GM12801 (cell line): ENCODE data around the gene ETV3.

Source experiments
- TF ChIP-seq, protein P1 (sequence below): IDR thresholded peaks from one replicate; pipeline ENCODE4 v1.5.1; 2011; ENCODE audit warnings: control low read depth; ENCODE audit not compliant: insufficient read length; ENCODE audit errors: extremely low read depth

ETV3 gene

DNA sequence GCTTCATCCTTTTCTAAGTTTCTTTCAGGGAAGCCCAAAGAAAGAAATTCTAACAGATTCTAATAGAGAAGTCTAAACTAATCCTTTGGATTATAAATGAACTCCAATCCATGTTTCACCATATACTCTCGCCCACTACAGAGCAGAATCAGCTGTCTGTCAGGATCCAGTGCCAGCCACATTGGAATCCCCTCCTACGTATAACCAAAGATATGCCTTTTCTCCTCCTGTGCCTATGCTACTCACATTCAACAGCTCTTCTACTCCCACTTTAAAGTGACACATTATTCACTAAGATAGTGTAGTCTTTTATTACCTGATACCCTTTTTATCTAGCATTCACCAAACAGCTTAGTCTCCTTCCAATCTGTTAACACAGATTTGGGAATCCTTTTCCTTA, 3.1 kb downstream of the ETV3 start:
- TF ChIP-seq, protein P1, sequence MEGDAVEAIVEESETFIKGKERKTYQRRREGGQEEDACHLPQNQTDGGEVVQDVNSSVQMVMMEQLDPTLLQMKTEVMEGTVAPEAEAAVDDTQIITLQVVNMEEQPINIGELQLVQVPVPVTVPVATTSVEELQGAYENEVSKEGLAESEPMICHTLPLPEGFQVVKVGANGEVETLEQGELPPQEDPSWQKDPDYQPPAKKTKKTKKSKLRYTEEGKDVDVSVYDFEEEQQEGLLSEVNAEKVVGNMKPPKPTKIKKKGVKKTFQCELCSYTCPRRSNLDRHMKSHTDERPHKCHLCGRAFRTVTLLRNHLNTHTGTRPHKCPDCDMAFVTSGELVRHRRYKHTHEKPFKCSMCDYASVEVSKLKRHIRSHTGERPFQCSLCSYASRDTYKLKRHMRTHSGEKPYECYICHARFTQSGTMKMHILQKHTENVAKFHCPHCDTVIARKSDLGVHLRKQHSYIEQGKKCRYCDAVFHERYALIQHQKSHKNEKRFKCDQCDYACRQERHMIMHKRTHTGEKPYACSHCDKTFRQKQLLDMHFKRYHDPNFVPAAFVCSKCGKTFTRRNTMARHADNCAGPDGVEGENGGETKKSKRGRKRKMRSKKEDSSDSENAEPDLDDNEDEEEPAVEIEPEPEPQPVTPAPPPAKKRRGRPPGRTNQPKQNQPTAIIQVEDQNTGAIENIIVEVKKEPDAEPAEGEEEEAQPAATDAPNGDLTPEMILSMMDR: no peak

DNA sequence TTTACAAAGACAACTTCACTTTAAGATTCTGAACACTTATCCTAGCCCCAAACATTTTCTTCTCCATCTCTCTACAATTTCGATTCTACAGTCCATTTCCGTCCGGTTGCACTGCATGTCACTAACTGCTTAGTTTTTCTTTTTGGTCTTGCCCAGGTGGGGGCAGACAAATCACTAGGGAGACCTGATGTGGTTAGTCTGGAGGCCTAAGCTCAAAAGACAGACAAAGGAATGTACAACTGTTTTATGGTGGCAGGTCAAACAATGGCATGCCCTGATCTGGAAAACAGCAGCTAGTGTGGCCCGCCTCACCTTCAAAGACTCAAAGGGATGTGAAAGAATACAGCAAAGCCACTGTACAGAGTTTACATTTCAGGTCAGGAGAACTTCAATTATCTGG, 3.8 kb downstream of the ETV3 start:
- TF ChIP-seq, protein P1: no peak

DNA sequence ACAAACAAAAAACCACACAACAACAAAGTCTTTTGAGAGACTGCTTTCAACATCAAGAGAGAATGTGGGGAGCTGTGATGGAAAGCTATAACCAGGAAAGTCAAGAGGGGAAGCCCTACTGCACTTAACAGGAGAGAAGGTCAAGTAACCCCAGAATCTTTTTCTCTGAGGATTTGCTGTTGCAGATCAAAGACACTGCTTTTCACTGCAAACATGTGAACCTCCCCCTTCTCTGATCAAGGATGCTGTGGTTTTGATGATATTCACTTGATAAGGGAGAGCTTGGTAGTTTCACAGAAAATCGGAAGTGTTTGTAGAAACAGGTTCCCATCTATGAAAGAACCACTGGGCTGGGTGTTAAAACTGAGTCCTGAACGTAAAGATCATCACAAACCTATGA, 4.8 kb downstream of the ETV3 start:
- TF ChIP-seq, protein P1: no peak

DNA sequence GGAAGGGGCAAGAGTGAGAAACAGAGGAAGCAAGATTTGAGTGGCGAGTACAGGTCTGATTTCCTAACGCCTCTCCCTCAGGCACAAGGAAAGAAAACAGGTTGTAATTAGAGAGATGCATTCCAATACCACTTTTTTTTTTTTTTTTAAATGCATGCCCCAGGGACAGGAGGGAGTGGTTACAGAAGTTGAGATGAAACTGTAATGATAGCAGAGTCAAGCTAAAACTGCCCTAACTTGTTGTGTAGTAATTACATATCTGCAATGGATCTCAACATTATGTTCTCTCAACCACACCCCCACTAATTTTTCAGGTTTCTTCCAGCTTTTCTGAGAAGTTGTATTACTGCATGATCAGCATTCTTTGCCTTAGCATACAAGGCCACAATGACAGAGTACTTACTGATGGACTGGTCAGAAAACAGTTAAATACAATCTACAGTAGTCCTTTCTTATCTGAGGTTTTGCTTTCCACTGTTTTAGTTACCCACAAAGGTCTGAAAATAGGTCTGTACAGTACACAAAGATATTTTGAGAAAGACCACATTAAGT, 5.5 kb downstream of the ETV3 start:
- TF ChIP-seq, protein P1: no peak

DNA sequence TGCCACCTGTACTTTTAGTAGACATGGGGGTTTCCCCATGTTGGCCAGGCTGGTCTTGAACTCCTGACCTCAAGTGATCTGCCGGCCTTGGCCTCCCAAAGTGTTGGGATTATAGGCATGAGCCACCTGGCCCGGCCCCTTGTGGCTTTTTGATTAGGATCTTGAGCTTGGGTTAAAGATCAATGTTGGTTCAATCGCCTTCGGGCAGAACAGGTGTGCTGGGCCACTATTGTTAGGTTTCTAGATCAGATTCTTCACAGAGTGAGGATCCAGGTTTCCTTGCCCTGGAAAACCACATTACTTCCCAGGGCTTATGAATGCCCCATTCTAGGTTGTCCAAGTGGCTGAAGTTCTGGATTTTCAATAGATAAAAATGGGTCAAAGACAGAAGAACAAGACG, 6.1 kb downstream of the ETV3 start:
- TF ChIP-seq, protein P1: no peak

DNA sequence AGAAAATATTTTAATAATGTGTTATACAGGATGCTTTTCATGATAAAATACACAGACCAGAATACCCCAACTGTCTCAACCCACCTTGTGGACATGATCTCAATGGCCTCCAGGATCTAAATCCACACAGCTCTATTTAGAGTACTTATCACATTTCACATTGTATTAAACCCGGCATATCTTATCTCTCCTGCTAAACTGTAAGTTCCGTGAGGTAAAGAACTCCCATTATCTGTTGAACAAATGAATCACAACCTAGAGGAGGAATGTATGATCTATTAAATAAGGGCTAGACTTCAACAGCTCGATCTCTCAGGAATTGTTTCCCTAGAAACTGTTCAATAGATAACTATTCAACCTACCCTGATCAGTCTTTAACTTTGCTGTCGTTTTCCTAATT, 6.9 kb downstream of the ETV3 start:
- TF ChIP-seq, protein P1: no peak

DNA sequence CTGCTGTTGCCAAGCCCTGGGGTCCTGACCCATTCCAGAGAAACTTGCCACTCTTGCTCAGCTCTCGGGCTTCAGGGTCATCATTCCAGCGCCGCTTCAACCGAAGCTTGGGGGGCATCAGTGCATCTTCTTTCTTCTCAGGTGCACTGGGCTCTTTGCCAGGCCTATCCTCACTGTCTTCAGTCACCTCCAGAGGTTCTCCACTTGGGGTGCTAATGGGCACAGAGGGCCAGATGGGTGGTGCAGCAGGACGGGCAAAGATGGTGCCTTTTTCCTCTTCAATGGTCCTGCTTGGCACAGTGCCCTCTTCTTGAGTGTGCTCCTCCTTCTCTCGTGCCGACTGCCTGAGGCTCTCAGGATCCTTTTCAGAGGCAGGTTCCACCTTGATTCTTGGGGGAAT, 13.3 kb downstream of the ETV3 start:
- TF ChIP-seq, protein P1: no peak
